ENCODE measurements around the gene SPACA4. TPM values are rescaled to one million over a fixed set of nuclear protein-coding genes. Genes with fewer than 3 reads are reported as not detected.

The SPACA4 gene
- total and polyA plus RNA-seq, 10 of the 15 experiments (the other 5 are each of a cell fraction or from before 2014, with no cell fraction given): not detected

DNA sequence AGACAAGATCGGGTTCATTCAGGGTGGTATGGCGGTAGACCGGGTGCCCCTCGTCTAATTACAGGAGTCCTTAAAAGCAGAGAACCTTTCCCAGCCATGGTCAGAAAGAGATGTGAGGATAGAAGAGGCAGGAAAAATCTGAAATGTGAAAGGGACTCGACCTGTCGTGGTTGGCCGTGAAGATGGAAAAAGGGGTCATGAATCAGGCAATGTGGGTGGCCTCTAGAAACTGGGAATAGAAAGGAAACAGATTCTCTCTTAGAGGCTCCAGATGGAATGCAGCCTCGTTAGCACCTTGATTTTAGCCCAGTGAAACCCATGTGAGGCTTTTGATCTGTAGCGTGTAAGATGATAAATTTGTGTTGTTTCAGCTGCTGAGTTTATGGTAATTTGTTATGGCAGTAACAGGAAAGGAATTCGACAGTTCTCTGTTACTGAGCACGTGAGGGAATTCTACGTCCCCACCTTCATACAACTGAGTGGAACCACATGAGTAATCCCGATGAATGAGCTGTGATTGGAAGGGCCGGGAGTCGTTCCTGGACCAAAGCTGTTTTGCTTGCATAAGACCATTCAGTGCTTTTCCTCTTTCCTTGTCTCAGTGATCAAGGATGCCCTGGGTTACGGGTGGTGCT lies 50.4 kb downstream of the SPACA4 start:
- DNase-seq (ENCODE audit: low read depth, low spot score): no peak
- Histone ChIP-seq H3K27me3 (replicated peaks in 1 of 2; ENCODE audit: control insufficient read depth in 2 of 2, insufficient read depth in 2 of 2, low read length in 1 of 2) (no peaks in the 10 kb centered on the region), H3K27ac (ENCODE audit: control insufficient read depth, insufficient read depth) (no peak overlapping the region), H3K9ac (ENCODE audit: control insufficient read depth, insufficient read depth, low read length) (no peak overlapping the region), H3K36me3 (ENCODE audit: control insufficient read depth in 2 of 2, insufficient read depth in 2 of 2, low read length in 1 of 2) (no peaks in the 10 kb centered on the region), H4K20me1 (ENCODE audit: control insufficient read depth, insufficient read depth) (no peaks in the 10 kb centered on the region), H3K9me3 (replicated peaks; ENCODE audit: control insufficient read depth, insufficient read depth, low read length) (no peaks in the 10 kb centered on the region; the same call in 2 of the 3 replicates), H3K4me3 (no peak overlapping the region), H2AFZ (ENCODE audit: control insufficient read depth, low read depth, low read length) (no peak overlapping the region), H3K79me2 (ENCODE audit: control insufficient read depth, insufficient read depth, low read length) (no peaks in the 10 kb centered on the region), H3K4me1 (ENCODE audit: control insufficient read depth, insufficient read depth, low read length) (peaks cover 11% of the 10 kb centered on the region), H3K4me2 (ENCODE audit: control insufficient read depth, insufficient read depth) (no peak overlapping the region)
- ChIA-PET RAD21 (ENCODE audit: unreplicated experiment) (no interaction called here), SMC1A (ENCODE audit: uncharacterized antibody, unreplicated experiment) (no interaction called here), CTCF (interaction anchor here (1.1 to 1.8 kb wide), 2 partner anchors 11 to 18 kb away, joined by 3 to 6 read pairs; partner anchors contain the start of gene CA11), POLR2A (interaction anchor here (0.6 kb wide), 1 partner anchor 7 kb away, joined by 3 read pairs; no protein-coding TSS in a partner anchor)
- 53% methylated on average over 16 of the region's 16 CpGs for WGBS (ENCODE audit: insufficient coverage, insufficient replicate concordance, low lambda C conversion rate, missing lambda C conversion rate)
- in situ Hi-C loops (cut with MboI) (no loop called here), intact Hi-C loops (cut with micrococcal nuclease; ENCODE audit: unreplicated experiment) (no loop called here)
- ATAC-seq: no peak
- no TSS peak for BruUV-seq (replicated peaks)
- FAIRE-seq: no peak
- TF ChIP-seq BHLHE40 (IDR thresholded peaks at IDR 0.05; ENCODE audit: borderline replicate concordance in 1 of 2, low read depth in 2 of 2, low read length in 1 of 2) (no peak), CBFB (IDR thresholded peaks at IDR 0.05; ENCODE audit: low read depth) (no peak), CREM (IDR thresholded peaks at IDR 0.05; ENCODE audit: low read depth) (no peak)
- TF ChIP-seq, protein P1, sequence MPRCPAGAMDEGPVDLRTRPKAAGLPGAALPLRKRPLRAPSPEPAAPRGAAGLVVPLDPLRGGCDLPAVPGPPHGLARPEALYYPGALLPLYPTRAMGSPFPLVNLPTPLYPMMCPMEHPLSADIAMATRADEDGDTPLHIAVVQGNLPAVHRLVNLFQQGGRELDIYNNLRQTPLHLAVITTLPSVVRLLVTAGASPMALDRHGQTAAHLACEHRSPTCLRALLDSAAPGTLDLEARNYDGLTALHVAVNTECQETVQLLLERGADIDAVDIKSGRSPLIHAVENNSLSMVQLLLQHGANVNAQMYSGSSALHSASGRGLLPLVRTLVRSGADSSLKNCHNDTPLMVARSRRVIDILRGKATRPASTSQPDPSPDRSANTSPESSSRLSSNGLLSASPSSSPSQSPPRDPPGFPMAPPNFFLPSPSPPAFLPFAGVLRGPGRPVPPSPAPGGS (IDR thresholded peaks at IDR 0.05; ENCODE audit: borderline replicate concordance, insufficient read depth, low read depth, low read length, poor library complexity, severe bottlenecking): no peak

Other genes with a start within 250 kb of the SPACA4 start
Only the 7 nearest of the 23 such genes appear.
- gene SULT2B1, start 54.6 kb upstream of the SPACA4 start, total RNA-seq (2014; rRNA removed): not detected in 2 replicates
- gene SULT2B1, start 54.6 kb upstream of the SPACA4 start, total RNA-seq (2014; rRNA removed; fragmentation: Illumina TruSeq; extraction: Trizol): not detected in 2 replicates
- gene SULT2B1, start 54.6 kb upstream of the SPACA4 start, total RNA-seq (2021): 0.16 TPM in 1 of 2 replicates, not detected in the other
- gene SULT2B1, start 54.6 kb upstream of the SPACA4 start, polyA plus RNA-seq (2011; rRNA removed): not detected in 2 replicates
- not detected in 2 replicates for gene SULT2B1, start 54.6 kb upstream of the SPACA4 start, polyA plus RNA-seq (2014; fragmentation: Illumina TruSeq; extraction: Trizol)
- gene SULT2B1, start 54.6 kb upstream of the SPACA4 start, polyA plus RNA-seq (2014; fragmentation: Nextera tagmentation; extraction: Ambion mirVana): not detected
- gene SULT2B1, start 54.6 kb upstream of the SPACA4 start, polyA plus RNA-seq (2014; rRNA removed): 0.23 TPM in 1 of 2 replicates, not detected in the other
- under 1 TPM; 0.11 to 0.14 TPM for gene SULT2B1, start 54.6 kb upstream of the SPACA4 start, polyA plus RNA-seq (2016; fragmentation: Nextera tagmentation; extraction: Ambion mirVana)
- 0.44 and 1.6 TPM in 2 replicates for gene FAM83E, start 8.3 kb downstream of the SPACA4 start, total RNA-seq (2014; rRNA removed)
- 0.31 and 0.88 TPM in 2 replicates for gene FAM83E, start 8.3 kb downstream of the SPACA4 start, total RNA-seq (2014; rRNA removed; fragmentation: Illumina TruSeq; extraction: Trizol)
- 1.3 and 2.5 TPM in 2 replicates for gene FAM83E, start 8.3 kb downstream of the SPACA4 start, total RNA-seq (2021)
- 0.10 and 0.29 TPM in 2 replicates for gene FAM83E, start 8.3 kb downstream of the SPACA4 start, polyA plus RNA-seq (2011; rRNA removed)
- not detected in 2 replicates for gene FAM83E, start 8.3 kb downstream of the SPACA4 start, polyA plus RNA-seq (2014; fragmentation: Illumina TruSeq; extraction: Trizol)
- gene FAM83E, start 8.3 kb downstream of the SPACA4 start, polyA plus RNA-seq (2014; fragmentation: Nextera tagmentation; extraction: Ambion mirVana): not detected
- 0.35 and 0.72 TPM in 2 replicates for gene FAM83E, start 8.3 kb downstream of the SPACA4 start, polyA plus RNA-seq (2014; rRNA removed)
- under 1 TPM in 1 of 2 experiments, not detected in 1; 0.14 TPM for gene FAM83E, start 8.3 kb downstream of the SPACA4 start, polyA plus RNA-seq (2016; fragmentation: Nextera tagmentation; extraction: Ambion mirVana)
- 3,864 and 4,267 TPM in 2 replicates for gene RPL18, start 12.4 kb downstream of the SPACA4 start, total RNA-seq (2014; rRNA removed)
- gene RPL18, start 12.4 kb downstream of the SPACA4 start, total RNA-seq (2014; rRNA removed; fragmentation: Illumina TruSeq; extraction: Trizol): 2,138 and 2,306 TPM in 2 replicates
- 2,548 and 2,593 TPM in 2 replicates for gene RPL18, start 12.4 kb downstream of the SPACA4 start, total RNA-seq (2021)
- gene RPL18, start 12.4 kb downstream of the SPACA4 start, polyA plus RNA-seq (2011; rRNA removed): 786 and 1,901 TPM in 2 replicates
- 1,711 and 2,137 TPM in 2 replicates for gene RPL18, start 12.4 kb downstream of the SPACA4 start, polyA plus RNA-seq (2014; fragmentation: Illumina TruSeq; extraction: Trizol)
- 100 to 1,000 TPM; 393 to 844 TPM for gene RPL18, start 12.4 kb downstream of the SPACA4 start, polyA plus RNA-seq (2014; fragmentation: Nextera tagmentation; extraction: Ambion mirVana)
- gene RPL18, start 12.4 kb downstream of the SPACA4 start, polyA plus RNA-seq (2014; rRNA removed): 3,670 and 3,986 TPM in 2 replicates
- 1,000 to 10,000 TPM; 1,291 to 1,299 TPM for gene RPL18, start 12.4 kb downstream of the SPACA4 start, polyA plus RNA-seq (2016; fragmentation: Nextera tagmentation; extraction: Ambion mirVana)
- gene SPHK2, start 12.8 kb downstream of the SPACA4 start, total RNA-seq (2014; rRNA removed): 12.4 and 15.9 TPM in 2 replicates
- gene SPHK2, start 12.8 kb downstream of the SPACA4 start, total RNA-seq (2014; rRNA removed; fragmentation: Illumina TruSeq; extraction: Trizol): 6.5 and 7.1 TPM in 2 replicates
- 33.1 and 40.5 TPM in 2 replicates for gene SPHK2, start 12.8 kb downstream of the SPACA4 start, total RNA-seq (2021)
- 3.0 and 5.7 TPM in 2 replicates for gene SPHK2, start 12.8 kb downstream of the SPACA4 start, polyA plus RNA-seq (2011; rRNA removed)
- gene SPHK2, start 12.8 kb downstream of the SPACA4 start, polyA plus RNA-seq (2014; fragmentation: Illumina TruSeq; extraction: Trizol): 2.2 and 4.7 TPM in 2 replicates
- gene SPHK2, start 12.8 kb downstream of the SPACA4 start, polyA plus RNA-seq (2014; fragmentation: Nextera tagmentation; extraction: Ambion mirVana): under 1 TPM; 0.37 to 0.75 TPM
- 26.4 and 31.5 TPM in 2 replicates for gene SPHK2, start 12.8 kb downstream of the SPACA4 start, polyA plus RNA-seq (2014; rRNA removed)
- gene SPHK2, start 12.8 kb downstream of the SPACA4 start, polyA plus RNA-seq (2016; fragmentation: Nextera tagmentation; extraction: Ambion mirVana): 10 to 100 TPM; 29.7 to 31.7 TPM
- 10.5 and 10.6 TPM in 2 replicates for gene DBP, start 30.6 kb downstream of the SPACA4 start, total RNA-seq (2014; rRNA removed)
- 7.0 and 8.1 TPM in 2 replicates for gene DBP, start 30.6 kb downstream of the SPACA4 start, total RNA-seq (2014; rRNA removed; fragmentation: Illumina TruSeq; extraction: Trizol)
- gene DBP, start 30.6 kb downstream of the SPACA4 start, total RNA-seq (2021): 6.7 and 7.3 TPM in 2 replicates
- gene DBP, start 30.6 kb downstream of the SPACA4 start, polyA plus RNA-seq (2011; rRNA removed): 6.0 and 9.8 TPM in 2 replicates
- 5.0 and 5.1 TPM in 2 replicates for gene DBP, start 30.6 kb downstream of the SPACA4 start, polyA plus RNA-seq (2014; fragmentation: Illumina TruSeq; extraction: Trizol)
- gene DBP, start 30.6 kb downstream of the SPACA4 start, polyA plus RNA-seq (2014; fragmentation: Nextera tagmentation; extraction: Ambion mirVana): 1 to 10 TPM; 2.0 to 2.6 TPM
- gene DBP, start 30.6 kb downstream of the SPACA4 start, polyA plus RNA-seq (2014; rRNA removed): 9.4 and 9.7 TPM in 2 replicates
- gene DBP, start 30.6 kb downstream of the SPACA4 start, polyA plus RNA-seq (2016; fragmentation: Nextera tagmentation; extraction: Ambion mirVana): 1 to 10 TPM; 4.0 to 7.1 TPM
- gene CA11, start 39.4 kb downstream of the SPACA4 start, total RNA-seq (2014; rRNA removed): 3.5 and 5.5 TPM in 2 replicates
- gene CA11, start 39.4 kb downstream of the SPACA4 start, total RNA-seq (2014; rRNA removed; fragmentation: Illumina TruSeq; extraction: Trizol): 1.8 and 2.3 TPM in 2 replicates
- gene CA11, start 39.4 kb downstream of the SPACA4 start, total RNA-seq (2021): 3.3 and 3.9 TPM in 2 replicates
- gene CA11, start 39.4 kb downstream of the SPACA4 start, polyA plus RNA-seq (2011; rRNA removed): 1.2 and 1.7 TPM in 2 replicates
- 1.9 TPM in 2 replicates for gene CA11, start 39.4 kb downstream of the SPACA4 start, polyA plus RNA-seq (2014; fragmentation: Illumina TruSeq; extraction: Trizol)
- 1 to 10 TPM; 5.4 to 7.5 TPM for gene CA11, start 39.4 kb downstream of the SPACA4 start, polyA plus RNA-seq (2014; fragmentation: Nextera tagmentation; extraction: Ambion mirVana)
- 1.8 and 2.7 TPM in 2 replicates for gene CA11, start 39.4 kb downstream of the SPACA4 start, polyA plus RNA-seq (2014; rRNA removed)
- gene CA11, start 39.4 kb downstream of the SPACA4 start, polyA plus RNA-seq (2016; fragmentation: Nextera tagmentation; extraction: Ambion mirVana): 1 to 10 TPM; 1.9 to 2.6 TPM
- not detected in 2 replicates for gene NTN5, start 66.3 kb downstream of the SPACA4 start, total RNA-seq (2014; rRNA removed)
- not detected in 2 replicates for gene NTN5, start 66.3 kb downstream of the SPACA4 start, total RNA-seq (2014; rRNA removed; fragmentation: Illumina TruSeq; extraction: Trizol)
- not detected in 2 replicates for gene NTN5, start 66.3 kb downstream of the SPACA4 start, total RNA-seq (2021)
- gene NTN5, start 66.3 kb downstream of the SPACA4 start, polyA plus RNA-seq (2011; rRNA removed): 0.07 TPM in 1 of 2 replicates, not detected in the other
- not detected in 2 replicates for gene NTN5, start 66.3 kb downstream of the SPACA4 start, polyA plus RNA-seq (2014; fragmentation: Illumina TruSeq; extraction: Trizol)
- gene NTN5, start 66.3 kb downstream of the SPACA4 start, polyA plus RNA-seq (2014; fragmentation: Nextera tagmentation; extraction: Ambion mirVana): not detected
- 0.22 and 0.23 TPM in 2 replicates for gene NTN5, start 66.3 kb downstream of the SPACA4 start, polyA plus RNA-seq (2014; rRNA removed)
- gene NTN5, start 66.3 kb downstream of the SPACA4 start, polyA plus RNA-seq (2016; fragmentation: Nextera tagmentation; extraction: Ambion mirVana): not detected

Data from GM12878 (cell line).